ENCODE measurements around the gene FGFRL1. TPM values are rescaled to one million over a fixed set of nuclear protein-coding genes. Genes with fewer than 3 reads are reported as not detected.

The FGFRL1 gene
- total and polyA plus RNA-seq, 2 experiments from 2014 or later = 22.9 to 40.7 TPM

DNA sequence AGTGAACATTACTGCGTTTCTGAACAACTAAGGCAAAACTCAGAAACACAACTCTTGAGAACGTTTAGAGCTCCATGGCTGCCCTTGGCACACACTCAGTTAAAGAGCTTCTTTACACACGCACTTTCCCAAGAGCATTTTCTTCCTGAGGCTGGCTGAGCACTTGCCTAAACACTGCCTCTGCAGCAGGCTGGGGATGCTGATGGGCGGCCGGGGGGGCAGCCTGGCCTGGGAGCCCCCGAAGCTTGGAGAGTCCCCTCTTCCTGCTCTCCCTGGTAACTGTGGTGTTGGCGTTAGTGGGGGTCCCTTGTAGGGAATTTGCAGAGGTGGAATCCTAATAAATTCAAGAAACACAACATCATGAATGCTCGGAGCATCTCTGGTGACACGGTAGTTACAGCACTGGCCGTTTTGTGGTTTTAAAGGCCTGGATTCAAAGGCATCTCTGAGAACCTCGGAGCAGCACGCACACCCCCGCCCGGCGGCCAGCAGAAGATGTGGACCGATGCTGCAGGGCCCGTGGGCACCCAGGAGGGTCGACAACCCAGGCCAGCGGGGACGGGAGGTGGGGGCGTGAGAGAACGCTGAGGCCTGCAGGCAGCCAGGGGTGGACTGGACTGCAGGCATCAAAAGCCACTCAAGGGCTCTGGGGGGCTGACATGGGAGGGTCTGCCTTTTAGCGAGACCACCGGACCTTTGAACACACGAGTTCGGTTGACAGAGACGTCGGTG, 45.4 kb downstream of the FGFRL1 start:
- Histone ChIP-seq H3K4me3 (no peak overlapping the region), H3K36me3 (no peaks in the 10 kb centered on the region), H3K27ac (no peak overlapping the region), H3K27me3 (peaks cover 30% of the 10 kb centered on the region), H3K9me3 (ENCODE audit: low read depth) (no peaks in the 10 kb centered on the region), H3K4me1 (ENCODE audit: low read depth) (peaks cover 3% of the 10 kb centered on the region)
- TF ChIP-seq, protein P1, sequence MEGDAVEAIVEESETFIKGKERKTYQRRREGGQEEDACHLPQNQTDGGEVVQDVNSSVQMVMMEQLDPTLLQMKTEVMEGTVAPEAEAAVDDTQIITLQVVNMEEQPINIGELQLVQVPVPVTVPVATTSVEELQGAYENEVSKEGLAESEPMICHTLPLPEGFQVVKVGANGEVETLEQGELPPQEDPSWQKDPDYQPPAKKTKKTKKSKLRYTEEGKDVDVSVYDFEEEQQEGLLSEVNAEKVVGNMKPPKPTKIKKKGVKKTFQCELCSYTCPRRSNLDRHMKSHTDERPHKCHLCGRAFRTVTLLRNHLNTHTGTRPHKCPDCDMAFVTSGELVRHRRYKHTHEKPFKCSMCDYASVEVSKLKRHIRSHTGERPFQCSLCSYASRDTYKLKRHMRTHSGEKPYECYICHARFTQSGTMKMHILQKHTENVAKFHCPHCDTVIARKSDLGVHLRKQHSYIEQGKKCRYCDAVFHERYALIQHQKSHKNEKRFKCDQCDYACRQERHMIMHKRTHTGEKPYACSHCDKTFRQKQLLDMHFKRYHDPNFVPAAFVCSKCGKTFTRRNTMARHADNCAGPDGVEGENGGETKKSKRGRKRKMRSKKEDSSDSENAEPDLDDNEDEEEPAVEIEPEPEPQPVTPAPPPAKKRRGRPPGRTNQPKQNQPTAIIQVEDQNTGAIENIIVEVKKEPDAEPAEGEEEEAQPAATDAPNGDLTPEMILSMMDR (IDR thresholded peaks at IDR 0.05; ENCODE audit: low read depth, low read length) = no peak
- no peak for DNase-seq (ENCODE audit: low read depth in 1 of 2, low spot score in 1 of 2)

DNA sequence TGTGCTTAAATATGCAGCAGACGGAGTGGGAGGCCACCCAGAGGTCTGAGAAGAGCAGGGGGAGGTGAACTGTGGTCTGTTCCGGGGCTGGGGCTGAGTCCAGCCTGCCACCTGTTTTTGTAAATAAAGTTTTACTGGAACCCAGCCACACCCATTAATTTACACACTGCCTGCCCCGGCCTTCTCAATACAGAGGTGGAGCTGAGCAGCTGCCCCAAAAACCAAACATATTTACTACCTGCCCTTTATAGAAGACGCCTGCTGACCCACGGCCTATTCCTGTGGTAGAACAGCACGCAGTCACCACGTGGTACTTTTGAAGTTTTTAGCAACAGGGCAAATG, 45.9 kb downstream of the FGFRL1 start:
- Histone ChIP-seq H3K4me1 (ENCODE audit: low read depth) (peaks cover 3% of the 10 kb centered on the region), H3K4me3 (no peak overlapping the region), H3K9me3 (ENCODE audit: low read depth) (no peaks in the 10 kb centered on the region), H3K27ac (no peak overlapping the region), H3K36me3 (no peaks in the 10 kb centered on the region), H3K27me3 (peaks cover 26% of the 10 kb centered on the region)
- DNase-seq (ENCODE audit: low read depth in 1 of 2, low spot score in 1 of 2) = no peak
- TF ChIP-seq, protein P1 (IDR thresholded peaks at IDR 0.05; ENCODE audit: low read depth, low read length) = no peak

DNA sequence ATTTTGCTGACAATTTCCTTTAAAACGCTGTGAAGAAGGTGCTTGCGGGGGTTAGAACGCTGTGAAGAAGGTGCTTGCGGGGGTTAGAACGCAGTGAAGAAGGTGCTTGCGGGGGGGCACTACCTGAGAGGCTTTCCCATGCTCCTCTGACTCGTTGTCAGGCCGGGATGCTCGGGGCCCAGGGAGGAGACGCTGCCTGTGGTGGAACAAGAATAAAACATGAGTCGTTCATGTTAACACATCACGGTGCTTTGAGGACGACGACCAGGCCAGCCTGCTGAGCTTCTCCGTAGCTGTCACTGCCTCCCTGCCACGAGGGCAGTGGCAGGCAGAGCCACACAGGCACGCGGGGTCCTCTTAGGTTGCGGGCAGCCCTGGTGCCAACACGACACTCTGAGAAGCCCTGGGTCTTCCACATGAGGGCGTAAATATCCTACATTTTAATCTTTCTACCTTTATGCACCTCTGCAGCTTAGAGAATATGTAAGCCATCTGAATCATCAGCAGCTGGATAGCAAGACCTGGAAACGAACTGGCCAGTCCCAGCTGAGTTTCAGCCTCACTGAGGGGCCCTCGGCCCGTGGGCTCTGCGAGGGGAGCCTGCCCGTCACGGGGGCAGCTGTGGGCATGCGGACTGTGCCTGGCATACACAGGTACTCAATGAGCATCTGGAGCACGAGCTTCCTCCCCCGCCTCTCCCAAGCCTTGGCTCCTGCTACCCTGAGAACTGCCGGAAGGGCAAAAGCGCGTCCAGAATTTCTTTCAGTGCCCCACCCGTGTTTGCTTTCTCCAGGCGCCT, 47.0 kb downstream of the FGFRL1 start:
- Histone ChIP-seq H3K4me3 (no peak overlapping the region), H3K36me3 (no peaks in the 10 kb centered on the region), H3K27ac (peak overlapping the region; percentile 30), H3K27me3 (peaks cover 21% of the 10 kb centered on the region), H3K4me1 (ENCODE audit: low read depth) (peaks cover 3% of the 10 kb centered on the region), H3K9me3 (ENCODE audit: low read depth) (no peaks in the 10 kb centered on the region)
- TF ChIP-seq, protein P1 (IDR thresholded peaks at IDR 0.05; ENCODE audit: low read depth, low read length) = no peak
- DNase-seq (ENCODE audit: low read depth in 1 of 2, low spot score in 1 of 2) = peak in 1 of 2 donors; percentile 76

DNA sequence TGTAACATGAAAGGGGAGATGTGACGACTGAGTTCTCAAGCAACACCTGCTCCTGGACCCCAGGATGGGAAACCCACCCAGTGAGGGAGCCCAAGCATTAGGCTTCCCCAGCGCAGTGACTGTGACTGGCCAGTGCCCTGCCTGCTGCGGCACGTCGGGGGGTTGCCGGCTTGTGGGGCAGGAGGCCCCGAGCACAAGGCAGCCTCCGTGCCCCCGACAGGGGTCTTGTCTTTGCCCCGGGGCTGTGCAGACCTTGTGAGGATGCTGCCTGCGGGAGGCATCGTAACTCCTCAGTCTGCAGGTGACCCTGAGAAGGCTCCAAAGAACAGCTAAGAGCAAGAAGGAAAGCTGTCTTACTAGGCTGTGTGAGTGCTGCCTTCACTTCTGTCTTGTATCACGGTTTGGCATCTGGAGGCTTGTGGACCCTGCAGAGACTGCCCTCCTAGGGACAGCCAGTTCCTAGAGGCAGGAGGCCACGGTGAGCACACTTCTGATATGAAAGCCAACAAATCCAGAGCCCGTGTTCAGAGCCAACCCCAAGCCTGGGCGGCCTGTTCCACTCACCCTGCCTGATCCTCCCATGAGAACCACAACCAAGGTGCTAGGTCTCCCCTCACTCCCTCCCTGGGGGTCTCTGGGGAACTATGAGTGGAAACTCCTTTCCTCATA, 47.7 kb downstream of the FGFRL1 start:
- no peaks in the 10 kb centered on the region for H3K9me3 ChIP-seq (ENCODE audit: low read depth)
- no peak for DNase-seq (ENCODE audit: low read depth in 1 of 2, low spot score in 1 of 2)
- H3K27me3 ChIP-seq = peaks cover 21% of the 10 kb centered on the region
- H3K27ac ChIP-seq = no peak overlapping the region
- H3K36me3 ChIP-seq = no peaks in the 10 kb centered on the region
- TF ChIP-seq, protein P1 (IDR thresholded peaks at IDR 0.05; ENCODE audit: low read depth, low read length) = no peak
- peaks cover 3% of the 10 kb centered on the region for H3K4me1 ChIP-seq (ENCODE audit: low read depth)
- no peak overlapping the region for H3K4me3 ChIP-seq

DNA sequence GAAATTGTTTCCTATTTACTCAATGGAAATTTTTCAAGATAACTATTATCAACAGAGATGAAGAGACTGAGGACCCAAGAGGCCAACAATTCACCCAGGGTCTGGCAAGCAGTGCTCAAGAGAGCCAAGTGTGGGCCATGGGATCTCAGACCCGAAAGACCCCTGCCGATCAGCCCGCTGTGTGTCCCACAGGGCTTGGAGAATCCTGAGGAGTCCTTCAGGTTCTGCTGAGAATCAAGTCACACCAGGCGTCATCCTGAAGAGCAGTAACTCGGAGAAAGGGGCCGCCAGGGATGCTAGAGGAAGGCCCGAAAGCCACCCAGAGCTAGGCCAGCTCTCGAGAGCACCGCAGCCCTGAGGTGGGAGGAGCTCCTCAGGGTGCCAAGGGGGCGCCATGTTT, 48.7 kb downstream of the FGFRL1 start:
- no peak for DNase-seq (ENCODE audit: low read depth in 1 of 2, low spot score in 1 of 2)
- Histone ChIP-seq H3K36me3 (no peaks in the 10 kb centered on the region), H3K4me1 (ENCODE audit: low read depth) (peaks cover 3% of the 10 kb centered on the region), H3K4me3 (no peak overlapping the region), H3K9me3 (ENCODE audit: low read depth) (no peaks in the 10 kb centered on the region), H3K27ac (no peak overlapping the region), H3K27me3 (peaks cover 30% of the 10 kb centered on the region)
- TF ChIP-seq, protein P1 (IDR thresholded peaks at IDR 0.05; ENCODE audit: low read depth, low read length) = no peak
